K562 (cell line): ENCODE measurements around the gene TRA2B. TPM values are rescaled to one million over a fixed set of nuclear protein-coding genes. Genes with fewer than 3 reads are reported as not detected.

Experiments
- BCL6 ChIP-seq: fragments of 250-450 bp; sonication (Bioruptor Pico); IDR thresholded peaks from 2 replicates; pipeline ENCODE4 v1.4.0; 2020
- CCAR2 ChIP-seq: fragments of 200-400 bp; formaldehyde crosslinking; IDR thresholded peaks from 2 replicates; pipeline ENCODE4 v1.6.1; 2017; ENCODE audit warnings: mild to moderate bottlenecking, low read depth, low read length
- CCNT2 ChIP-seq: IDR thresholded peaks from 2 replicates; pipeline ENCODE4 v1.6.1; 2011; ENCODE audit warnings: borderline replicate concordance, low read depth, mild to moderate bottlenecking, moderate library complexity, mixed read lengths, low read length; ENCODE audit not compliant: insufficient read length; ENCODE audit errors: extremely low read depth
- CHD1 ChIP-seq: fragments of 200-600 bp; sonication (generic); IDR thresholded peaks from one replicate; pipeline ENCODE4 v1.6.1; 2012; ENCODE audit warnings: mild to moderate bottlenecking, moderate library complexity, low read length, inconsistent platforms
- COPS2 ChIP-seq: fragments of 450-650 bp; conservative IDR thresholded peaks from 2 replicates; pipeline ENCODE4 v1.6.1; 2016; ENCODE audit warnings: mild to moderate bottlenecking, moderate library complexity
- EP300 ChIP-seq: IDR thresholded peaks from 2 replicates; pipeline ENCODE4 v1.6.1; 2012; ENCODE audit warnings: low read length, improper control_type of control experiment
- HDAC2 ChIP-seq: fragments of 450-650 bp; IDR thresholded peaks from 2 replicates; pipeline ENCODE4 v1.6.1; 2016; ENCODE audit warnings: mild to moderate bottlenecking
- ILF3 ChIP-seq: fragments of 450-650 bp; IDR thresholded peaks from 2 replicates; pipeline ENCODE4 v1.6.1; 2018; ENCODE audit warnings: antibody characterized with exemption, mild to moderate bottlenecking, moderate library complexity, borderline replicate concordance
- JUN ChIP-seq, 2 experiments: sonication (generic) in 1 of 2; formaldehyde crosslinking in 1 of 2; IDR thresholded peaks; 2 replicates each; pipeline versions ENCODE4 v1.6.1 to v1.8.0; 2012 to 2022; ENCODE audit warnings: borderline replicate concordance in 2 of 2, mild to moderate bottlenecking in 2 of 2, improper control_type of control experiment in 1 of 2, low read depth in 1 of 2, low read length in 1 of 2, missing genetic modification reagents in 1 of 2
- MCM5 ChIP-seq: fragments of 450-650 bp; IDR thresholded peaks from 2 replicates; pipeline ENCODE4 v1.6.1; 2016; ENCODE audit warnings: low read depth
- NEUROD1 ChIP-seq: fragments of 150-350 bp; IDR thresholded peaks from 2 replicates; pipeline ENCODE4 v1.6.1; 2014; ENCODE audit warnings: borderline replicate concordance, low read length, low read depth; ENCODE audit not compliant: partially characterized antibody
- NR3C1 ChIP-seq: sonication (generic); formaldehyde crosslinking; IDR thresholded peaks from 2 replicates; pipeline ENCODE4 v1.8.1; 2022; ENCODE audit warnings: missing genetic modification reagents
- SP1 ChIP-seq: sonication (generic); formaldehyde crosslinking; IDR thresholded peaks from 2 replicates; pipeline ENCODE4 v1.8.1; 2022; ENCODE audit warnings: mild to moderate bottlenecking, missing genetic modification reagents
- TEAD1 ChIP-seq, 2 experiments: fragments of 450-650 bp in 1 of 2; sonication (generic) in 1 of 2; formaldehyde crosslinking; IDR thresholded peaks; 2 replicates each; pipeline versions ENCODE4 v1.4.0 to v1.8.0; 2020 to 2022; ENCODE audit warnings: mild to moderate bottlenecking in 2 of 2, missing genetic modification reagents in 1 of 2
- ZBTB11 ChIP-seq, 3 experiments: fragments of 200-800 bp in 1 of 3; fragments of 250-450 bp in 1 of 3; fragments of 450-650 bp in 1 of 3; sonication (Bioruptor Pico) in 1 of 3; sonication (Bioruptor generic) in 1 of 3; formaldehyde crosslinking in 1 of 3; IDR thresholded peaks; 2 replicates each; pipeline versions ENCODE4 v1.6.1 to v1.8.0; 2016 to 2022; ENCODE audit warnings: mild to moderate bottlenecking in 2 of 3, missing genetic modification characterization in 2 of 3, missing compliant biosample characterization in 1 of 3, moderate library complexity in 1 of 3
- ZNF316 ChIP-seq: fragments of 450-650 bp; IDR thresholded peaks from 2 replicates; pipeline ENCODE4 v1.6.1; 2016
- ZNF507 ChIP-seq: conservative IDR thresholded peaks from 2 replicates; pipeline ENCODE4 v1.6.1; 2017; ENCODE audit warnings: missing genetic modification characterization, missing compliant biosample characterization
- ZNF830 ChIP-seq: fragments of 250-450 bp; sonication (Bioruptor Pico); IDR thresholded peaks from 2 replicates; pipeline ENCODE4 v1.5.0; 2021; ENCODE audit warnings: mild to moderate bottlenecking
- polyA plus RNA-seq, 8 experiments: library from polyadenylated mRNA; depleted of rRNA in 4 of 8; stranded (reverse) in 5 of 8; unstranded in 3 of 8; fragments of >200 nt; fragmentation: Nextera tagmentation in 2 of 8; fragmentation: Illumina TruSeq in 1 of 8; extraction: Ambion mirVana in 2 of 8; extraction: Trizol in 1 of 8; gene quantifications; 2 replicates each; pipeline versions ENCODE4 v1.2.1 to v1.2.3, GENCODE V29; 2011 to 2014; ENCODE audit warnings: inconsistent platforms in 1 of 8, missing spikeins in 1 of 8
- total RNA-seq, 7 experiments: library from RNA; depleted of rRNA in 6 of 7; stranded (reverse); fragments of >200 nt in 6 of 7; fragmentation: Illumina TruSeq in 2 of 7; extraction: Trizol in 2 of 7; gene quantifications; 2 replicates each; pipeline versions ENCODE4 v1.2.1 to v1.2.3, GENCODE V29; 2011 to 2021; ENCODE audit warnings: low replicate concordance in 1 of 7
- TF ChIP-seq, protein P1 (sequence below): fragments of 450-650 bp; formaldehyde crosslinking; IDR thresholded peaks from 2 replicates; pipeline ENCODE4 v1.4.0; 2020; ENCODE audit warnings: mild to moderate bottlenecking, moderate library complexity
- TF ChIP-seq, protein P2 (sequence below), 2 experiments: IDR thresholded peaks; 2 replicates each; pipeline ENCODE4 v1.6.1; 2011; ENCODE audit warnings: borderline replicate concordance in 1 of 2, control low read depth in 1 of 2, low read depth in 1 of 2, low read length in 1 of 2, mild to moderate bottlenecking in 1 of 2, mixed read lengths in 1 of 2, moderate library complexity in 1 of 2; ENCODE audit not compliant: insufficient read depth in 1 of 2, insufficient read length in 1 of 2, poor library complexity in 1 of 2, severe bottlenecking in 1 of 2; ENCODE audit errors: extremely low read depth in 1 of 2

The TRA2B gene
- total and polyA plus RNA-seq, 9 of the 15 experiments (the other 6 are each of a cell fraction or from before 2014, with no cell fraction given) = 105 to 411 (median 278) TPM

DNA sequence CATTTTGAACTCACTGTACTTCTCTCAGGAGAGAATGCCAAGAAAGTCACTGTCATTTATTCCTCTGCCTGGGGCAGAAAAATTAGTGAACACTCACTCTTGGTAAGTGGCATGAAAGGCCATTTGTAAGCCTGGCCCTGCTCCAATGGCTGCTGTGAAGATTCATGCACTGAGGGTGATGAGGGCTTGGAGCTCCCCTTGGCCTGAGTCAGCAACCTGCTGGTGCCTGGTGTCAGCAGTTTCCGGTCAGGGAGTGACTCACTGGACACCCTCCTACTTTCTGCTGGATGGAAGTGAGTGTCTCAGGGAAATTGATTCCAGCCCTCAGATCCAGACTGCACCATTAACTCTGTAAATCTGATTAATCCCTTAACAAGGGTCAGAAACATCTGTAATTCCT is 37.6 kb downstream of the TRA2B start (continued):
- peak; percentile 92 for TF ChIP-seq JUN (IDR thresholded peaks at IDR 0.05; ENCODE audit: borderline replicate concordance, low read depth, low read length)
- TF ChIP-seq JUN (CRISPR knock-in tag; IDR thresholded peaks at IDR 0.05; ENCODE audit: borderline replicate concordance) = no peak
- TF ChIP-seq, protein P1, sequence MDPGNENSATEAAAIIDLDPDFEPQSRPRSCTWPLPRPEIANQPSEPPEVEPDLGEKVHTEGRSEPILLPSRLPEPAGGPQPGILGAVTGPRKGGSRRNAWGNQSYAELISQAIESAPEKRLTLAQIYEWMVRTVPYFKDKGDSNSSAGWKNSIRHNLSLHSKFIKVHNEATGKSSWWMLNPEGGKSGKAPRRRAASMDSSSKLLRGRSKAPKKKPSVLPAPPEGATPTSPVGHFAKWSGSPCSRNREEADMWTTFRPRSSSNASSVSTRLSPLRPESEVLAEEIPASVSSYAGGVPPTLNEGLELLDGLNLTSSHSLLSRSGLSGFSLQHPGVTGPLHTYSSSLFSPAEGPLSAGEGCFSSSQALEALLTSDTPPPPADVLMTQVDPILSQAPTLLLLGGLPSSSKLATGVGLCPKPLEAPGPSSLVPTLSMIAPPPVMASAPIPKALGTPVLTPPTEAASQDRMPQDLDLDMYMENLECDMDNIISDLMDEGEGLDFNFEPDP (CRISPR knock-in tag) = no peak
- TF ChIP-seq CCAR2 = no peak
- TF ChIP-seq NEUROD1 = peak; percentile 71
- no peak for TF ChIP-seq ZNF507 (tag)
- no peak for TF ChIP-seq NR3C1 (CRISPR knock-in tag)
- TF ChIP-seq SP1 (CRISPR knock-in tag) = no peak
- no peak for TF ChIP-seq MCM5
- TF ChIP-seq CCNT2 = no peak
- TF ChIP-seq CHD1 = no peak
- TF ChIP-seq BCL6 (CRISPR knock-in tag) = no peak
- TF ChIP-seq ZNF316 = peak; percentile 99
- TF ChIP-seq, protein P2, sequence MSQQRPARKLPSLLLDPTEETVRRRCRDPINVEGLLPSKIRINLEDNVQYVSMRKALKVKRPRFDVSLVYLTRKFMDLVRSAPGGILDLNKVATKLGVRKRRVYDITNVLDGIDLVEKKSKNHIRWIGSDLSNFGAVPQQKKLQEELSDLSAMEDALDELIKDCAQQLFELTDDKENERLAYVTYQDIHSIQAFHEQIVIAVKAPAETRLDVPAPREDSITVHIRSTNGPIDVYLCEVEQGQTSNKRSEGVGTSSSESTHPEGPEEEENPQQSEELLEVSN (IDR thresholded peaks at IDR 0.05; ENCODE audit: borderline replicate concordance in 1 of 2, extremely low read depth in 1 of 2, insufficient read depth in 1 of 2, insufficient read length in 1 of 2, low read depth in 1 of 2, low read length in 1 of 2, poor library complexity in 1 of 2, severe bottlenecking in 1 of 2) = no peak
- no peak for TF ChIP-seq ILF3
- no peak for TF ChIP-seq TEAD1 (CRISPR knock-in tag; IDR thresholded peaks at IDR 0.05)
- 0 out of 6 replicates have a peak, but pooled peaks of 1 of the 3 experiments have one; percentile 27 for TF ChIP-seq ZBTB11 (CRISPR knock-in tag; IDR thresholded peaks at IDR 0.05)
- TF ChIP-seq HDAC2 = no peak
- TF ChIP-seq EP300 = peak; percentile 55; the same call in 1 of the 2 replicates
- TF ChIP-seq ZNF830 (CRISPR knock-in tag) = no peak
- TF ChIP-seq COPS2 = no peak
